CD8-positive, alpha-beta memory T cell (primary cell): ENCODE measurements around the gene SOD3. TPM values are rescaled to one million over a fixed set of nuclear protein-coding genes. Genes with fewer than 3 reads are reported as not detected.

Experiments
- CTCF ChIA-PET: fragments of 350-600 bp; sonication (Branson Sonifier 250); formaldehyde crosslinking; loops from one replicate; lab custom pipeline; 2021; ENCODE audit warnings: antibody characterized with exemption; lab: Charles Lee
- POLR2A ChIA-PET: fragments of 350-600 bp; sonication (Branson Sonifier 250); formaldehyde crosslinking; loops from one replicate; lab custom pipeline; 2021; ENCODE audit warnings: antibody characterized with exemption; lab: Charles Lee
- DNase-seq, 5 donors: peaks; one replicate each; pipeline versions ENCODE4 v3.0.0 to v3.0.0-alpha.2; 2020 to 2022; ENCODE audit warnings: mixed read lengths in 1 of 5
- H3K27ac ChIP-seq: one replicate; pipeline ENCODE4 v1.7.0; 2013; ENCODE audit warnings: low read depth, mild to moderate bottlenecking, low read length, moderate library complexity
- H3K27me3 ChIP-seq: 2 replicates; pipeline ENCODE4 v1.7.0; 2013; ENCODE audit warnings: low read length, mild to moderate bottlenecking; ENCODE audit not compliant: insufficient read depth, poor library complexity, severe bottlenecking
- H3K36me3 ChIP-seq: 2 replicates; pipeline ENCODE4 v1.7.0; 2013; ENCODE audit warnings: mild to moderate bottlenecking, low read length, moderate library complexity; ENCODE audit not compliant: insufficient read depth
- H3K4me1 ChIP-seq: 2 replicates; pipeline ENCODE4 v1.7.0; 2013; ENCODE audit warnings: mild to moderate bottlenecking, low read length, moderate library complexity; ENCODE audit not compliant: insufficient read depth
- H3K4me3 ChIP-seq: 2 replicates; pipeline ENCODE4 v1.7.0; 2013; ENCODE audit warnings: mild to moderate bottlenecking, low read length
- H3K9me3 ChIP-seq: 2 replicates; pipeline ENCODE4 v1.7.0; 2013; ENCODE audit warnings: mild to moderate bottlenecking, low read length
- H3K27ac Mint-ChIP-seq, 8 donors: one replicate each; pipeline ENCODE4 v1.8.0; 2020 to 2021; ENCODE audit warnings: mixed read lengths in 8 of 8, mild to moderate bottlenecking in 6 of 8, inconsistent platforms in 3 of 8, moderate library complexity in 3 of 8
- H3K27me3 Mint-ChIP-seq, 2 donors: one replicate each; pipeline ENCODE4 v1.8.0; 2020 to 2021; ENCODE audit warnings: mixed read lengths in 2 of 2, mild to moderate bottlenecking in 1 of 2, moderate library complexity in 1 of 2
- H3K36me3 Mint-ChIP-seq, 3 donors: one replicate each; pipeline ENCODE4 v1.8.0; 2020 to 2021; ENCODE audit warnings: mixed read lengths in 3 of 3, inconsistent platforms in 1 of 3, mild to moderate bottlenecking in 1 of 3
- H3K4me1 Mint-ChIP-seq, 3 donors: one replicate each; pipeline ENCODE4 v1.8.0; 2020 to 2021; ENCODE audit warnings: mixed read lengths in 3 of 3, inconsistent platforms in 1 of 3, mild to moderate bottlenecking in 1 of 3
- H3K4me3 Mint-ChIP-seq, 7 donors: one replicate each; pipeline ENCODE4 v1.8.0; 2020 to 2021; ENCODE audit warnings: mixed read lengths in 7 of 7, mild to moderate bottlenecking in 6 of 7, moderate library complexity in 4 of 7, inconsistent platforms in 2 of 7
- H3K9me3 Mint-ChIP-seq, 5 donors: one replicate each; pipeline ENCODE4 v1.8.0; 2020 to 2022; ENCODE audit warnings: mixed read lengths in 5 of 5, mild to moderate bottlenecking in 3 of 5, moderate library complexity in 2 of 5, inconsistent platforms in 1 of 5
- polyA plus RNA-seq: library from polyadenylated mRNA; unstranded; fragments of 300-500 nt; fragmentation: Illumina TruSeq; gene quantifications from one replicate; pipeline ENCODE4 v1.2.3, GENCODE V29; 2021
- total RNA-seq, 2 experiments: library from RNA; stranded (reverse); gene quantifications; one replicate each; pipeline ENCODE4 v1.2.3, GENCODE V29; 2021

SOD3 gene
- total and polyA plus RNA-seq, 3 experiments from 2014 or later = not detected

GRCh38 chr4:24809376-24809775 is 14.0 kb downstream of the SOD3 start:
- no peak overlapping the region for H3K27ac Mint-ChIP-seq
- ChIA-PET CTCF (no interaction called here), POLR2A (no interaction called here)
- Histone ChIP-seq H3K4me3 (no peak overlapping the region), H3K4me1 (no peaks in the 10 kb centered on the region), H3K27me3 (no peaks in the 10 kb centered on the region), H3K36me3 (no peaks in the 10 kb centered on the region), H3K27ac (no peak overlapping the region), H3K9me3 (no peaks in the 10 kb centered on the region)
- DNase-seq = no peak
- peaks cover 0 to 5% (median 1%) of the 10 kb centered on the region in 5 donors for H3K9me3 Mint-ChIP-seq
- H3K36me3 Mint-ChIP-seq = no peaks in the 10 kb centered on the region
- peaks cover 0 to 5% of the 10 kb centered on the region in 2 donors for H3K27me3 Mint-ChIP-seq
- H3K4me3 Mint-ChIP-seq = no peak overlapping the region
- H3K4me1 Mint-ChIP-seq = peaks cover 0 to 5% (median 0%) of the 10 kb centered on the region in 3 donors

DNA sequence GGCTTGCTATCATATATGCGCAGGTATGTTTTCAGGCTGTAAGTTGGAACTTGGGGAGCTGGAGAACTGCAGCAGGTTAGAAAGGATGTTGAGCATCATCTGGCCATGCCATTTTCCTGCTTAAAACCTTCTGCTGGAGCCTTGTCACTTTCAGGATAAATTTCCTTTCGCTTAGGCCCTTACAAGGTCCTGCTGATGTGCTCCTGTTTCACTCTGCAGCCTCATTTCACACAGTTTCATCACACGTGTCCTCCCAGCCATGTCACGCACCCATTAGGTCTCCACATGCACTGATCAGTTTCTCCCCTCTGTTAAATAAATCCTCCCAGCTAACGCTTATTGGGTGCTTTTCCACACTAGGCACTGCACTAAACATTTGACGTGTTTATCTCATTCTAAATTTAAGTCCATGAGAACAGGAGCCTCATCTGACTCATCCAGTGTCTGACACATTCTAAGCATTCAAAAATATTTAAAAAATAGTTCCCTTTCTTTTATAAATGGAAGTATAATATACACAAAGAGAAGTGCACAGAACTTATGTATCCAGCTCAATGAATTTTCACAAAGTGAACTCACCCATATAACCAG is 14.5 kb downstream of the SOD3 start:
- no peak overlapping the region for H3K27ac ChIP-seq
- no peaks in the 10 kb centered on the region for H3K9me3 ChIP-seq
- H3K4me3 ChIP-seq = no peak overlapping the region
- H3K36me3 Mint-ChIP-seq = no peaks in the 10 kb centered on the region
- POLR2A ChIA-PET = no interaction called here
- H3K36me3 ChIP-seq = no peaks in the 10 kb centered on the region
- H3K27me3 Mint-ChIP-seq = peaks cover 0 to 5% of the 10 kb centered on the region in 2 donors
- H3K27me3 ChIP-seq = no peaks in the 10 kb centered on the region
- no peaks in the 10 kb centered on the region for H3K4me1 ChIP-seq
- H3K27ac Mint-ChIP-seq = no peak overlapping the region
- H3K4me1 Mint-ChIP-seq = peaks cover 0 to 5% (median 0%) of the 10 kb centered on the region in 3 donors
- peaks cover 0 to 3% (median 1%) of the 10 kb centered on the region in 5 donors for H3K9me3 Mint-ChIP-seq
- CTCF ChIA-PET = no interaction called here
- no peak for DNase-seq
- H3K4me3 Mint-ChIP-seq = no peak overlapping the region

DNA sequence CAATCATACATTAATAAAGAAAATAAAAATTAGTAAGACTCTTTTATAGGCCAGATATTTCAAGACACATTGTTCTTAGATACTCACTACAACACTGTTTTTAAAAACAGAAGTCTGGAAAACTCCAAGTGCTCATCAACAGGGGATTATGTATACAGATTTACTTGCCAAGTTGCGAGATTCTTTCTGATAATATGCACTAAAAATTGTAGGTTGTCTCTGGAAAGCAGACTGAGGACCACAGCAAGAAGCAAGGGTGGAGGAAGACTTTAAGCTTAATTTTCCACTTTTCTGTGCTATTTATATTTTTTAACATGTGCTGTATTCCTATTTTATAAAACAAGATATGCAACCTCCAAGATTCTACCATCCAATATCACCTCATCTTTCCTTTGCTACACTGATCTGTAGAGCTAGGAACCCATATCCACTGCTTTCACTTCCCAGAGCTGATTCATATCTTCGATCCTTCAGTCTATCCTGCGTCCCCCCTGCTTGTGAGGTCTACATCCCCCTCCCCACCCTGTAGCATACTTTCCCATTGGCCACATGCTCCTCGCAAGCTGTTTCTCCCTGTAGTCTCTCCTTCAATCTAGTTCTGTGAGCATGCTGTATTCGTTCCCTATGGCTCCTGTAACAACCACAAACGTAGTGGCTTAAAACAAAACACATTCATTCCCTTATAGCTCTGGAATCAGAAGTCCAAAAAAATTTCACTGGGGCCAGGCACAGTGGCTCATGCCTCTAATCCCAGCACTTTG is 15.7 kb downstream of the SOD3 start:
- H3K27me3 Mint-ChIP-seq = peaks cover 0 to 5% of the 10 kb centered on the region in 2 donors
- no peak overlapping the region for H3K27ac ChIP-seq
- no peaks in the 10 kb centered on the region for H3K36me3 ChIP-seq
- no peaks in the 10 kb centered on the region for H3K9me3 ChIP-seq
- no peak overlapping the region for H3K27ac Mint-ChIP-seq
- POLR2A ChIA-PET = no interaction called here
- H3K4me1 ChIP-seq = no peaks in the 10 kb centered on the region
- H3K36me3 Mint-ChIP-seq = no peaks in the 10 kb centered on the region
- CTCF ChIA-PET = no interaction called here
- no peaks in the 10 kb centered on the region for H3K27me3 ChIP-seq
- DNase-seq = no peak
- H3K4me3 ChIP-seq = no peak overlapping the region
- H3K4me3 Mint-ChIP-seq = no peak overlapping the region
- peaks cover 0 to 3% (median 1%) of the 10 kb centered on the region in 5 donors for H3K9me3 Mint-ChIP-seq
- no peaks in the 10 kb centered on the region for H3K4me1 Mint-ChIP-seq

DNA sequence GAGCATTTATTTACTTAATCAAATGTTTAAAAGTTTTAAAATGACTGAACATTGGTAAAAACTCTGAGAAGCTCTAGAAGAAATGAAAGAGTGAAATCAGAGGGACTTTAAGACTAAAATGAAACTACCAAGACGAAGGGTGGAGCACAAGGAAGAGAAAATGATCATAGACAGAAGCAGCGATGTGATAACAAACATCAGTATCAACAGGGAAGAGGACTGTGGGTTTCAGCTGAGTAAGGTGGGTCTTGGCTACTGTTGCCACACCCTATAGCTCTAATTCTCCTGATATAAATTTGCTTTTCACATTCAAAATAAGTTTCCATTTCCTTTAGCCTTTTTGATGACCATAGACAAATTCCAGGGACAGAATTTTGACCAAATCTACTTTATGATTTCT is 18.4 kb downstream of the SOD3 start:
- no peak overlapping the region for H3K27ac Mint-ChIP-seq
- peaks cover 0 to 6% (median 3%) of the 10 kb centered on the region in 5 donors for H3K9me3 Mint-ChIP-seq
- H3K27me3 ChIP-seq = no peaks in the 10 kb centered on the region
- H3K4me1 ChIP-seq = no peaks in the 10 kb centered on the region
- no peak overlapping the region for H3K4me3 Mint-ChIP-seq
- CTCF ChIA-PET = no interaction called here
- POLR2A ChIA-PET = no interaction called here
- no peaks in the 10 kb centered on the region for H3K4me1 Mint-ChIP-seq
- H3K27me3 Mint-ChIP-seq = peaks cover 0 to 6% of the 10 kb centered on the region in 2 donors
- H3K36me3 Mint-ChIP-seq = no peaks in the 10 kb centered on the region
- no peaks in the 10 kb centered on the region for H3K36me3 ChIP-seq
- no peak for DNase-seq
- no peaks in the 10 kb centered on the region for H3K9me3 ChIP-seq
- no peak overlapping the region for H3K27ac ChIP-seq
- H3K4me3 ChIP-seq = no peak overlapping the region

- POLR2A ChIA-PET = no interaction called here
- Histone ChIP-seq H3K27me3 (no peaks in the 10 kb centered on the region), H3K4me1 (no peaks in the 10 kb centered on the region), H3K27ac (no peak overlapping the region), H3K4me3 (no peak overlapping the region), H3K36me3 (no peaks in the 10 kb centered on the region), H3K9me3 (no peaks in the 10 kb centered on the region)
- Mint-ChIP-seq H3K4me1 (no peaks in the 10 kb centered on the region), H3K4me3 (no peak overlapping the region), H3K9me3 (peaks cover 0 to 7% (median 3%) of the 10 kb centered on the region in 5 donors), H3K36me3 (no peaks in the 10 kb centered on the region), H3K27me3 (peaks cover 0 to 3% of the 10 kb centered on the region in 2 donors), H3K27ac (no peak overlapping the region)
- no peak for DNase-seq
- CTCF ChIA-PET = no interaction called here
Measured at GRCh38 chr4:24816797-24817196, 21.4 kb downstream of the SOD3 start.

DNA sequence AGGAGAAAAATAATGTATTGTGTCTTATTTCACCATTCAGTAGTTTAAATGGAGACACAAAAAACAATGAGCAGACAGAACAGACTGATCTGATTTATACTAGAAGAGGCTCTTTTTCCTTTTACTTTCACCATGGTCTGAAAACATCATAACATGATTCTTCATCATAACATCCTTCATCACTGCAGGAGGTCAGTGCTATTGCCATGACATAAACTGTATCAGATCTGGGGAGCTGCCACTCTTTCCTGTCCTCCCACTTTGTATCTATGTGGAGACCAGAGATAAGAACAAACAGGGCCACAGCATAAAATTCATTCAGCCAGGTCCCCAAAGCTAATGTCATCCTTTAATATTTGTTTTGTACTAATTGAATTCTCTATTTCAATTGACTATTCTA is 25.2 kb downstream of the SOD3 start:
- CTCF ChIA-PET = no interaction called here
- H3K4me3 ChIP-seq = no peak overlapping the region
- H3K27ac Mint-ChIP-seq = no peak overlapping the region

GRCh38 chr4:24824720-24825119 is 29.3 kb downstream of the SOD3 start:
- Mint-ChIP-seq H3K36me3 (peaks cover 0 to 5% (median 0%) of the 10 kb centered on the region in 3 donors), H3K27me3 (peaks cover 0 to 6% of the 10 kb centered on the region in 2 donors), H3K4me1 (no peaks in the 10 kb centered on the region), H3K4me3 (no peak overlapping the region), H3K9me3 (peaks cover 0 to 2% (median 2%) of the 10 kb centered on the region in 5 donors), H3K27ac (no peak overlapping the region)
- POLR2A ChIA-PET = no interaction called here
- Histone ChIP-seq H3K9me3 (no peaks in the 10 kb centered on the region), H3K4me1 (no peaks in the 10 kb centered on the region), H3K27ac (no peak overlapping the region), H3K36me3 (no peaks in the 10 kb centered on the region), H3K27me3 (no peaks in the 10 kb centered on the region), H3K4me3 (no peak overlapping the region)
- no peak for DNase-seq
- CTCF ChIA-PET = no interaction called here

More for the DNA sequence above, 25.2 kb downstream of the SOD3 start:
- Histone ChIP-seq H3K27ac (no peak overlapping the region), H3K27me3 (no peaks in the 10 kb centered on the region), H3K36me3 (no peaks in the 10 kb centered on the region), H3K4me1 (no peaks in the 10 kb centered on the region), H3K9me3 (no peaks in the 10 kb centered on the region)
- no peak for DNase-seq
- Mint-ChIP-seq H3K9me3 (peaks cover 0 to 5% (median 0%) of the 10 kb centered on the region in 5 donors), H3K4me3 (no peak overlapping the region), H3K36me3 (no peaks in the 10 kb centered on the region), H3K4me1 (no peaks in the 10 kb centered on the region), H3K27me3 (peaks cover 0 to 1% of the 10 kb centered on the region in 2 donors)
- POLR2A ChIA-PET = no interaction called here

- H3K9me3 Mint-ChIP-seq = peaks cover 0 to 2% (median 0%) of the 10 kb centered on the region in 5 donors
- CTCF ChIA-PET = no interaction called here
Measured at GRCh38 chr4:24831637-24832036, 36.3 kb downstream of the SOD3 start.

More at GRCh38 chr4:24831637-24832036, 36.3 kb downstream of the SOD3 start:
- no peak for DNase-seq
- POLR2A ChIA-PET = no interaction called here
- Mint-ChIP-seq H3K27ac (no peak overlapping the region), H3K27me3 (peaks cover 0 to 6% of the 10 kb centered on the region in 2 donors), H3K4me3 (no peak overlapping the region), H3K4me1 (no peaks in the 10 kb centered on the region), H3K36me3 (peaks cover 0 to 5% (median 0%) of the 10 kb centered on the region in 3 donors)
- Histone ChIP-seq H3K4me1 (no peaks in the 10 kb centered on the region), H3K27ac (no peak overlapping the region), H3K4me3 (no peak overlapping the region), H3K27me3 (no peaks in the 10 kb centered on the region), H3K9me3 (no peaks in the 10 kb centered on the region), H3K36me3 (no peaks in the 10 kb centered on the region)
